Activated CD4-positive, alpha-beta T cell treated with anti-CD3 and anti-CD28 coated beads for 4 hours (primary cell): ENCODE results near the gene HOXC4.

Experiments
- DNase-seq, 2 donors: peaks; one replicate each; pipeline ENCODE4 v3.0.0-alpha.2; 2020

HOXC4 gene

GRCh38 chr12:54016051-54016450, 37.6 kb upstream of the HOXC4 start:
- DNase-seq, result no peak

GRCh38 chr12:54016478-54016964, 37.1 kb upstream of the HOXC4 start:
- no peak for DNase-seq

DNA sequence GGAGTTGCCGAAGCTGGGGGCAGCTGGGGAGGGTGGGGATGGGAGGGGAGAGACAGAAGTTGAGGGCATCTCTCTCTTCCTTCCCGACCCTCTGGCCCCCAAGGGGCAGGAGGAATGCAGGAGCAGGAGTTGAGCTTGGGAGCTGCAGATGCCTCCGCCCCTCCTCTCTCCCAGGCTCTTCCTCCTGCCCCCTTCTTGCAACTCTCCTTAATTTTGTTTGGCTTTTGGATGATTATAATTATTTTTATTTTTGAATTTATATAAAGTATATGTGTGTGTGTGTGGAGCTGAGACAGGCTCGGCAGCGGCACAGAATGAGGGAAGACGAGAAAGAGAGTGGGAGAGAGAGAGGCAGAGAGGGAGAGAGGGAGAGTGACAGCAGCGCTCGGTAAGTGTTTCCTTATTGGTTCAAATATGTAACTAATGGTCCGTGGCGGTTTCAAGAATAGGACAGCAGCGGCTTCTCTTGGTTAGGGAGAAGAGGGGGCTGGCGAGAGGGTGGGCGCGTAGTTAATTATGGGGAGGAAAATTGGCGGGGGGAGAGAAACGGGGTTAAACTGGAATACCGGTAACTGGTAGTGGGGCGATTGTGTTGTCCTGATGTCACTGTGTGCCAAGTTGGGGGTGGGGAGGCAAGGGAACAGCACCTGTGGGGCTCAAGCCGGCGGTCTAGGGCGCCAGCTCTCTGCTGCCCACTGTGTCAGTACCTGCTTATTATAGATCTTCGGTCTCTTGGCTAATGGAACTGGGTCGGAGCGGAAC, 36.4 kb upstream of the HOXC4 start:
- no peak for DNase-seq

DNA sequence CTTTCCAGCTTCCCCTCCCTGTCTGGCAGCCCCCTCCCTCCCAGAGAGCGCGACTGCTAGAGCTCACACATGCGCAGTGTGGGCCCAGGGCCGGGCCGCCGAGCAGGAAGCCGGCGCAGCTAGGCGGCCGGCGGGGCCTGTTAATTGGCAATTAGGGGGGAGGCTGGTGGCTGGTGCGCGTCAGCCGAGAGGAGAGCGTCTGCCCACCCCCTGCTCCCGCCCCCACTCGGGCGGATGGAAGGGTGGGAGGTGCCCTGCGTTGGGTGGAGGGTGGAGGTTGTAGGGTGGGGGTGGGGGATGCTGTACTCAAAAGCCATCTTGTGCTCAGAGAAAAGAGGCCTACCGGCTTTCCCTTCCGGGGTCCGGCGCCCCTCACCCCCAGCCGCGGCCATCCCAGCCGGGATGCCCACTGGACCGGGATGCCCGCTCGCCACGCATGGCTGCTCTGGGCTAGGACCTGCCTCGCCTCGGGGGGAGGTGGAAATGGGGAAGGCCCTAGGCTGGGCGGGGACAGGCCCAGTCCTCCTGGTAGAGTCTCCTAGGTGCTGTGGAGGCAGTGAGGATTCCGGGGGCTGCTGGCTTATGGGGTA, 35.7 kb upstream of the HOXC4 start:
- DNase-seq, result peak; percentile 58 to 66

DNA sequence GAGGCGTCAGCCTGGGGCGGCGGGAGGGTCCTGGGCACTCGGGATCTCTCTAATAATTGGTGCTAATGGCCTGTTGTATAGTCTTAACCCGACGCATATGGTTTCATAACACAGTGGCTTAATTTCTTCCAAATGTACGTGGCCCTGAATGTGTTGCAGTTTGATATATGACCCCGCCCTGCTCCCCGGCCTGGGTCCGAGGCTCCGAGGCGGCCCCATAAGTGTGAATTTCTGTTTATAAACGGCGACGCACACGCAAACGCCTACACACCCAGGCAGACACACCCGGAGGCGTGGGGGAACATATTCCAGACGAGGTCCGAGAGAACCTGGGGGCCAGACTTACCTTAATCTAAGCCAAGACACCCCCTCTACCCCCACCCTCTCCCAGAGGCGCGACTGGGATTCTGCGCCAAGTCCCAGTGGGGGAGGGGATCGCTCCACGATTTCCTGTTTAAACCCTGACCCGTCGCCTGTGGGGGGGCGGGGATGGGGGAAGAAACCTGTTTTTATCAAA, 35.1 kb upstream of the HOXC4 start:
- DNase-seq, result no peak

DNA sequence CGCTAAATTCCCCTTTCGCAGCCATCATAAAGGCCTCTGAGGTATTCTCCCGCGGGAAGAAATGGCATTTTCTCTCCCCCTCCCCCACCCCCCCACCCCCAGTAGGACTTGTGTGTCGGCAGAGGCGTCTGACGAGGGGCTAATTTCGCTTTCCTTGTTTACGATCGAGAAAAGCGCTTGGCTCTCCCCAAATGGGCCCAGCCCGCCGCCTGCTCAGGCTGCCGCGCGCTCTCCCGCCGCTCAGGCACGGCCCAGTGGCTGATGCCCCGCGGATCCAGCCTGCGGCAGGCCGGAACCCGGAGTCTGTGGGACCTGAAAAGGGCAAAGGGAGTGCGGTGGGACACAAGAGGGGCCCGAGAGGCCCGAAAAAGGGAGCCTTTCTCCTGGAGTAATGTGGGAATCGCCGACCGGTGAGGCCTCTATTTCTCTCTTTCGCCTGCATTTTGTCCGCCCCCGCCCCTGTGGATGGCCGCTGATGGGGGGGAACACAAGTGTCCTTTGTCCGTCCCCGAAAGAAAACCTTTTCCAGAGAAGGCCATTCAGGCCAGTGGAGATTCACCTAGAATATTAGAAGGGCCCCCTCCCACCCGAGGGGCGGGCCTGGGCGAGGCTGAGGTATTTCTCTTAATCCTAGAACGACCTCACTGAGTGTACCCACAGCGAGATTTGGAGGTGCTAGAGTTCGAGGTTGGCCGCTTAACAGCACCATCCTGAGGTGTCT, 34.4 kb upstream of the HOXC4 start:
- DNase-seq, result no peak

GRCh38 chr12:54019924-54020590, 33.6 kb upstream of the HOXC4 start:
- DNase-seq, result no peak

DNA sequence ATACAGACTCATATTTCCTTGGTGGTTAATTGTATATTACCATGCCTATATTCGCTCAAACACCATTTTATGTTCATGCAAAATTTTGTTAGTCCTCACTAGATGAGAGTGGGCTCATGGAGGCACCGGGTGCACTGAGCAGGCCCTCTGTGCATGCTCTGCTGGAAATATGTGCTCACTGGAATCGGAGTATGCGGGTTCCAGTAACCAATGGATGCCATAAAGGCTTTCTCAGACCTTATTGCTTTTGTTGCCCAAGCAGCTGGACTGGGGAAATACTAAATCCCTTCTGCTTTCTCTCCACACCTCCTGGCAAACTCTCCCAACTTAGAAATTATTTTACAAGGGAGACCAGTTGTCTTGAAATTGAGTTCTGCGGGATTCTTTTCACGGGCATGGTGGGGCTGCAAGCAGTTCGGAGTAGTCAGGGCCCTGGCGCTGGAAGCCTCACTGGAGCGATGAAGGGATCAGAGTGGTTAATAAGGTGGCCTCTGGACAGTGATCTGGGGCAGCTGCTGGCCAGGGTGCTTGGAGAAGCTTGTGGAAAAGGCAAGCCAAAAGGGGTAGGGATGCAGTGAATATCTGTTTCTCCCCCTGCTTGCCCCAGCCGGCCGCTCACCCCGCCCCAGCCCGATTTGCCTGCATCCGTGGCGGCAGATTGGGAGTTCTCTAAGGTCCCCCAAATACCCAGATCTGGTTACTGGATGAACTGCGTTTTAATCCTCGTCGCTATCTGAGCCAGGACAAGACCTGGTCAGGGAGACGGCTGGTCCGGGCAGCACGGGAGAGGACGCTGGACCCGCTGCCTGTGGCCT, 32.8 kb upstream of the HOXC4 start:
- DNase-seq, result no peak

GRCh38 chr12:54021432-54022013, 32.1 kb upstream of the HOXC4 start:
- no peak for DNase-seq

DNA sequence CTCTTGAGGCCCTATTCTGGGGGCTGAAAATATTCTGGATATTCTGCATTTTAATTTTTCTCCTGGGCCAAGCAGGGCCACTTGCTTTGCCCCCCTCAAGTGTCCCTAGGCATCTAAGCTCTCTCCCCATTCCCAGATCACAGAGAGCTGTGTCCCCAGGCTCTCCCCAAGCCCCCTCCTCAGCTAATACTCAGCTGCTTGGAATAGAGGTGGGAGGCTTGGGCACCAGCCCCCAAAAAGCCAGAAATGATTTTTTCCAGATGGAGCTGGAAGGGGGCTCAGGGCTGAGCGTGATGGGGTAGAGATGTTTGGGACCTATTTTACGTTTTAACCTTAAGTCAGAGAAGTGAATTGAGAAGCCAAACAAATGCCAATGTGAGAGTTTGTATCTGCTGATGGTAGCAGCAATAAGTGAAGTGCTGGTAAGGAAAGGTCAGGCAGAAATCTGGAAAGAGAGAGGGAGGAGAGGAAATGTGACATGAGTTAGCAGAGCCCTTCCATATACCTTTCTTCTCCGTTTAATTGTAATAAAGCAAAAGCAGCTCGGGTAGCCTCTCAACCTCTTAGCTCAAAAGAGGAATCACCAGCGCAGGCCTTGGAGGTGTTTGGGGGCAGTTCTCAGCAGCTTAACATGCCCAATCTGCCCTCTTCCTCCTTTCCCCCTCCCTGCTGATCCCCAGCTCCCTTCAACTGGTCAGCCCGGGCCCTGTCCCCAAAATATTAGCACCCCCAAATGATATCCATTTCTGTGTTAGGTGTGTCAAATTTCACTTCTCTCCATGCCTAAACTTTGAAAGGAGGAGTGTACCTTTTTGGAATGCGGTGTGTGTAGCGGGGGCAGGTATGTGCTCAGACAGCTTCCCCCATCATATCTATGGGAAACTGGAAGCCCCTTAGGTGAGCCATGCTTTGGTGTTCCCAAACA, 30.4 kb upstream of the HOXC4 start:
- DNase-seq, result no peak

DNA sequence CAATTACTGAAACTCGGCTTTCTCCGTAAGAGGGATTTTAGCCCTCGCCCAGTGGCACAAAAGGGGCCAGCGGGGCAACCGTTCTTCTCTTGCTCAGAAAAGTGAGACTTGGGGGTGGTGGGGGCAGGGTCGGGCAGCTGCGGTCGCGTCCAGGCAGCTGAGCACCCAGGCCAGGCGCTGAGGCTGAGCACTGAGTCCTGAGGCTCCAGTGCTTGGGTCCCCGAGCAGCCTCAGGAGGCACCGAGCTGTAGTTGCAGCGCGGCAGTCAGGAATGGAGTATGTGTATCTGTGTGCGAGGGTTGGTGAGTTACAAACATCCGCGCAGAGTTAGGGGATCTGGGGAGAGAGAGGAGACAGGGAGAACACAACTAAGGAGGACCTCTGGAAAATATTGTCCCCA, 29.5 kb upstream of the HOXC4 start:
- no peak for DNase-seq

DNA sequence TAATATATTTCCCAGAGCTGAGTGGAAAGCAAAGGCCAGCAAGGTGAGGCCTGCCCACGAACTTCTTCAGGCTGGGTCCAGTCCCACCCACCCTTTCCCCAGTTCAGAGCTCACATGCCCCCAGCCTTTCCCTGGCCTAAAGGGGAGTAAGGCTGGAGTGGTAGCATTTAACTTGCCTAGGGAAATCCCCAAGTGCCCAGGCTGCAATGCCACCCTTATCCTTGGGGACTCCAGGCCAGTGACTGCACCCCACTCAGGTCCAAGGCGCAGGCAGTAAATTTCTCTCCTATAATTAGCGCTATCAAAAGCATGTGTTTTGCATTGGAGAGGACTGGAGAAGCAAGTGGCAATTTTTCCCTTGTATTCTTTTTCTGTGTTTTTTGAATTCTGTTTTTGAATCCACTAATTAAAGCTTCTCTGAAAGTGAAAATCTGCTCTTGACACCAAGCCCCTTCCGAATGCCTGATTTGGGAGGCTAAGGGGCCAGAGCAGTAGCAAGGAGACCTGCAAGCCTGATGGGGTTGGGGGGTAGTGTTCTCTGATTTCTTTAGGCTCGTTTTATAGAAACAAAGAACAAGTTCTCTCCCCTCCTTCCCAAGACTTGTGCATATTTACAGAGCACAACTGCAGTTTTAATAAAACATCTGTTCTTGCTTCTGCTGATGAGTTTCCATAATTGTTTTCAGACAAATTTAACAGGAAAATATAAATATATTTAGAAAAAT, 28.9 kb upstream of the HOXC4 start:
- no peak for DNase-seq

DNA sequence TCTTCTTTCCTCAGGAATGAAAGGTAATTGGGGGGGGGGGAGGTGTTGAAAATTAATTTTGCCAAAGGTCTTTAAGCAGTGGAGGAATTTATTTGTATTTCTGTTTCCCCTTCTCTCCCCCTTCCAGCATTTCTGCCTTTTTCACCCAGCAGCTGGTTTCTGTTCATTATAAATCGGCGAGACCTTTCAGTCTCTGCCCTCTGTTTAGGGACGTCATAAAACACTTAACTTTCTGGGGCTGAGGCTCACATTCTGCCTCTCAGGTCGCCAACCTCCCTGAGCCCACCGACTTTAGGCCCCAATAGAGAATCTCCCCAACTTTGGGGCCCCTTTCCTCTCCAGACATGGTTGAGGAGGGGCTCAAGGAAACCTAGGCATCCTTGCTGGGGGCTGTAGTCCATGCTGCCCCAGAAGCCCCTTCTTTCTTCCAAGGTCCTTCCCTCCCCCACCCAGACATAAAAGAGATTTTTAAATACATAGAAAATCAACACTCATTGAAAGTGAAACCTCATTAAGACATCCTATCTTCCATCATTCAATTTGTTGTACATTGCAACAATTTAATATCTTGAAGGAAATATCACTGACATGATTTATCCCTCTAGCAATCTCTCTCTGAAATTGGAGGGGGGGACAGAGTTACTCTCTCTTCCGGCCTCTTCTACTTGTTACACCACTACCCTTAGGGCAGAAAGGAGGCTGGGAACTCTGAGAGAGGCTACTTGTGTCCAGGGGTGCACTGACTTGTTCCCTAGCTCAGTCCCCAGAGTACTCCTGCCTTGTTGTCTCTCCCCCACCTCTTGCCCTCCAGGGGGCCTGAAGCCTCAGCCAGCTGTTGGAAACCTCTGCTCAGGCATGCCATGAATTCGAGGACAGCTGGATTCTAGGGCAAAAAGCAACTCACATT, 27.9 kb upstream of the HOXC4 start:
- no peak for DNase-seq

- no peak for DNase-seq
These were observed 26.8 kb upstream of the HOXC4 start for GRCh38 chr12:54026640-54027441.

GRCh38 chr12:54027442-54027786, 26.2 kb upstream of the HOXC4 start:
- no peak for DNase-seq

DNA sequence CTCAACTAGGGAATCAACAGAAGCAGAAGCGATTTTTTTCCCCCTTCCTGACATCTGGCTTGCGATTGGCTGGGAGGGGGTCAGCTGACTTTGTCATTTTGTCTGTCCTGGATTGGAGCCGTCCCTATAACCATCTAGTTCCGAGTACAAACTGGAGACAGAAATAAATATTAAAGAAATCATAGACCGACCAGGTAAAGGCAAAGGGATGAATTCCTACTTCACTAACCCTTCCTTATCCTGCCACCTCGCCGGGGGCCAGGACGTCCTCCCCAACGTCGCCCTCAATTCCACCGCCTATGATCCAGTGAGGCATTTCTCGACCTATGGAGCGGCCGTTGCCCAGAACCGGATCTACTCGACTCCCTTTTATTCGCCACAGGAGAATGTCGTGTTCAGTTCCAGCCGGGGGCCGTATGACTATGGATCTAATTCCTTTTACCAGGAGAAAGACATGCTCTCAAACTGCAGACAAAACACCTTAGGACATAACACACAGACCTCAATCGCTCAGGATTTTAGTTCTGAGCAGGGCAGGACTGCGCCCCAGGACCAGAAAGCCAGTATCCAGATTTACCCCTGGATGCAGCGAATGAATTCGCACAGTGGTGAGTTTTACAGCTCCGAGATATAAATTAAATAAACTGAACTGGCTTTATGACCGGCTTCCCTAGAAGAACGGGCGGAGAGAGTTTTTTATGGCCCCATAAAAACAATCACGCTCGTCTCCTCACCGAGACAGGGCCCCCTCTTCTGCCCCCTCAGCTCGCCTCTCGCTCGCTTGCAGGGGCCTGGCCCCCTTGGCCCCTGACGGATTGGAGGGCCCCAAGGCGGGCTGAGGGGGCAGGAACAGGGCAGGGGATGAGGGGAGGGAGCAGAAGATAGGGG, 25.1 kb upstream of the HOXC4 start, which contains the start of gene HOXC6:
Gene HOXC6 (plus strand): TSS at position 127 of the 888 bp plus-strand sequence. CDS start 82 bp downstream, at position 209.
- DNase-seq, result no peak
